LHCN-M2 (cell line): ENCODE results near the gene RNF32. TPM values are rescaled to one million over a fixed set of nuclear protein-coding genes. Genes with fewer than 3 reads are reported as not detected.
A peak's percentile ranks its signal among the peaks of the same experiment; 100 is the strongest.

Source experiments
- DNase-seq: peaks from one replicate; pipeline ENCODE4 v3.0.0-alpha.2; 2012; ENCODE audit warnings: low read depth
- polyA plus RNA-seq: library from polyadenylated mRNA; unstranded; fragments of >200 nt; gene quantifications from one replicate; pipeline ENCODE4 v1.2.1, GENCODE V29; 2012; ENCODE audit warnings: missing spikeins
- total RNA-seq: library from RNA; depleted of rRNA; stranded (reverse); fragments of >200 nt; gene quantifications from 2 replicates; pipeline ENCODE4 v1.2.3, GENCODE V29; 2014; rRNA removed

RNF32 gene
- 2.8 and 4.1 TPM in 2 replicates for total RNA-seq
- polyA plus RNA-seq, result 1.8 TPM

GRCh38 chr7:156640257-156640948 is at the start of gene RNF32:
RNF32 (plus strand) TSS chr7:156640774; CDS start chr7:156643878, 3,104 bp downstream.
- peak; percentile 93 for DNase-seq

GRCh38 chr7:156592155-156592884 is 48.3 kb upstream of the RNF32 start:
- no peak for DNase-seq

GRCh38 chr7:156594283-156595080 is 46.1 kb upstream of the RNF32 start:
- DNase-seq, result no peak

- DNase-seq, result no peak
Observed at GRCh38 chr7:156600496-156600895, 40.1 kb upstream of the RNF32 start.

- DNase-seq, result no peak
Observed at GRCh38 chr7:156602283-156602682, 38.3 kb upstream of the RNF32 start.

GRCh38 chr7:156603011-156603410 is 37.6 kb upstream of the RNF32 start:
- no peak for DNase-seq

GRCh38 chr7:156603629-156604028 is 36.9 kb upstream of the RNF32 start:
- no peak for DNase-seq

- DNase-seq, result peak; percentile 5
Observed at GRCh38 chr7:156604311-156604710, 36.3 kb upstream of the RNF32 start.

GRCh38 chr7:156604836-156605695 is 35.5 kb upstream of the RNF32 start:
- no peak for DNase-seq

- no peak for DNase-seq
Observed at GRCh38 chr7:156606135-156606534, 34.4 kb upstream of the RNF32 start.

GRCh38 chr7:156606691-156607331 is 33.8 kb upstream of the RNF32 start:
- DNase-seq, result no peak

GRCh38 chr7:156607332-156608172 is 33.0 kb upstream of the RNF32 start:
- no peak for DNase-seq

- DNase-seq, result no peak
Observed at GRCh38 chr7:156608173-156608478, 32.4 kb upstream of the RNF32 start.

- DNase-seq, result no peak
Observed at GRCh38 chr7:156609010-156609877, 31.3 kb upstream of the RNF32 start.

- DNase-seq, result no peak
Observed at GRCh38 chr7:156610130-156610529, 30.4 kb upstream of the RNF32 start.

GRCh38 chr7:156610601-156611000 is 30.0 kb upstream of the RNF32 start:
- no peak for DNase-seq

GRCh38 chr7:156611014-156612010 is 29.3 kb upstream of the RNF32 start:
- DNase-seq, result no peak

- no peak for DNase-seq
Observed at GRCh38 chr7:156612930-156613329, 27.6 kb upstream of the RNF32 start.
